Measurements from ENCODE around the gene NPS.
A peak's percentile ranks its signal among the peaks of the same experiment; 100 is the strongest.

The NPS gene

DNA sequence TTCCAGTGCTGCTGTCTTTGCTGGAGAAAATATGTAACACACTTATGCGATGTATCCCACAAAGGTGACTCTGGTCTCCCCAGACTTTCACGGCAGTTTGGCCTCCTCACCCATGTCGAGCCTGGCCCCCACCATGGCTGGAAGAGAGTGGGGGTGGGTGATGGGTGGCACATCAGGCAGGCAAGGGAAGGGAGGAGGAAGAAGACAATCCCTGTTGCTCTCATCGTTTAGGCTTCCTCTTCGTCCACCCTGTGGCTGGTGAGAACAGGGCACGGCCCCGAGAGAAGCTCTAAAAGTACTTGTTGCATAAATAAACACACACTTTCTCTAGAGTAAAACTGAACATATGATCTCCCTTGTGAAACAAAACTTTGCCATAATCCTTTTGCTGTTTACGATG is 11.2 kb upstream of the NPS start:
- TF ChIP-seq, protein P1, sequence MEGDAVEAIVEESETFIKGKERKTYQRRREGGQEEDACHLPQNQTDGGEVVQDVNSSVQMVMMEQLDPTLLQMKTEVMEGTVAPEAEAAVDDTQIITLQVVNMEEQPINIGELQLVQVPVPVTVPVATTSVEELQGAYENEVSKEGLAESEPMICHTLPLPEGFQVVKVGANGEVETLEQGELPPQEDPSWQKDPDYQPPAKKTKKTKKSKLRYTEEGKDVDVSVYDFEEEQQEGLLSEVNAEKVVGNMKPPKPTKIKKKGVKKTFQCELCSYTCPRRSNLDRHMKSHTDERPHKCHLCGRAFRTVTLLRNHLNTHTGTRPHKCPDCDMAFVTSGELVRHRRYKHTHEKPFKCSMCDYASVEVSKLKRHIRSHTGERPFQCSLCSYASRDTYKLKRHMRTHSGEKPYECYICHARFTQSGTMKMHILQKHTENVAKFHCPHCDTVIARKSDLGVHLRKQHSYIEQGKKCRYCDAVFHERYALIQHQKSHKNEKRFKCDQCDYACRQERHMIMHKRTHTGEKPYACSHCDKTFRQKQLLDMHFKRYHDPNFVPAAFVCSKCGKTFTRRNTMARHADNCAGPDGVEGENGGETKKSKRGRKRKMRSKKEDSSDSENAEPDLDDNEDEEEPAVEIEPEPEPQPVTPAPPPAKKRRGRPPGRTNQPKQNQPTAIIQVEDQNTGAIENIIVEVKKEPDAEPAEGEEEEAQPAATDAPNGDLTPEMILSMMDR (IDR thresholded peaks at IDR 0.05), result no peak
- H3K27me3 Mint-ChIP-seq (ENCODE audit: low read depth, poor library complexity), result peaks cover 4% of the 10 kb centered on the region
- peaks cover 6% of the 10 kb centered on the region for H3K4me1 Mint-ChIP-seq
- peaks cover 7% of the 10 kb centered on the region for H3K9me3 Mint-ChIP-seq
- no peak overlapping the region for H3K27ac Mint-ChIP-seq
- no peak overlapping the region for H3K4me3 Mint-ChIP-seq
- H3K36me3 Mint-ChIP-seq (ENCODE audit: low read depth), result no peaks in the 10 kb centered on the region
- no peak for DNase-seq

DNA sequence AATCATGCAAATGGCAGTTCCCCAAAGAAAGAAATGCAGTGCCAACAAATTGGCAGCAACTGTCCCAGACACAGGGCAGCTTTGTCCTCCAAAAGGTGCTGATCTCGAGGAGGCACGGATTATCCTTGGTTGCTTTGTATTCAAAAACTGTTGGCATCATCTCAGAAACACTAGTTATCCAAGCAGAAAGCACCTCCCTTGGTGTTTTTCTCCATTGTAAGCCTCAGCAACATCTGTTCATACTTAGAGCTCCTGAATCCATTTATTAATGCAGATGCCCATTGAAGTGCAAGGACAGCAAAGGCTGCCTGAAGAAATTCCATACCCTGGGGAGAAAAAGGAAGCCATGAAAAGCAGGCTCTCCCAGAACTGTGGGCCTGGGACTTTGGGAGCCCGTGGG is 1.1 kb upstream of the NPS start:
- Mint-ChIP-seq H3K27me3 (ENCODE audit: low read depth, poor library complexity) (peaks cover 25% of the 10 kb centered on the region), H3K36me3 (ENCODE audit: low read depth) (no peaks in the 10 kb centered on the region), H3K27ac (no peak overlapping the region), H3K4me1 (peaks cover 5% of the 10 kb centered on the region), H3K9me3 (peaks cover 35% of the 10 kb centered on the region), H3K4me3 (no peak overlapping the region)
- TF ChIP-seq, protein P1 (IDR thresholded peaks at IDR 0.05), result no peak
- DNase-seq, result no peak

DNA sequence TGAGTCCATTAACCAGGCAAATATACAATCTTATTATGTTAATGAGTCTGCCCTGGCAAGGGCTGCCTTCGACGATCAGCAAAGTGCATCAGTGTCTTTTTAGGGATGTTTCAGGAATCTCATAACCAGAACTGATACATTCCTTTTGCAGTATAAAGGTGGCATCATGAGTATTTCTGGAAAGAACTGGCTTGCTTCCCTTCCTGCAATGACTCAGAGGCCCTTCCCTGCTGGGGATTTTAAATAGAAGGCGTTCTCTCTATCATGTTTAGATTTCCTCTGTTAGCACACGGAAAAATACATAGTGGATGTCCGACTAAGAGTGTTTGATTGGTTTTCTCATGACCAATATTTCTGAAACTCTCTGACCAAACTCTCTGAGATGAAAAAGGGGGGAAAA is 1.8 kb downstream of the NPS start:
- Mint-ChIP-seq H3K9me3 (peaks cover 14% of the 10 kb centered on the region), H3K4me1 (peaks cover 5% of the 10 kb centered on the region), H3K4me3 (no peak overlapping the region), H3K27ac (no peak overlapping the region), H3K36me3 (ENCODE audit: low read depth) (no peaks in the 10 kb centered on the region), H3K27me3 (ENCODE audit: low read depth, poor library complexity) (peaks cover 28% of the 10 kb centered on the region)
- DNase-seq, result no peak
- TF ChIP-seq, protein P1 (IDR thresholded peaks at IDR 0.05), result no peak

DNA sequence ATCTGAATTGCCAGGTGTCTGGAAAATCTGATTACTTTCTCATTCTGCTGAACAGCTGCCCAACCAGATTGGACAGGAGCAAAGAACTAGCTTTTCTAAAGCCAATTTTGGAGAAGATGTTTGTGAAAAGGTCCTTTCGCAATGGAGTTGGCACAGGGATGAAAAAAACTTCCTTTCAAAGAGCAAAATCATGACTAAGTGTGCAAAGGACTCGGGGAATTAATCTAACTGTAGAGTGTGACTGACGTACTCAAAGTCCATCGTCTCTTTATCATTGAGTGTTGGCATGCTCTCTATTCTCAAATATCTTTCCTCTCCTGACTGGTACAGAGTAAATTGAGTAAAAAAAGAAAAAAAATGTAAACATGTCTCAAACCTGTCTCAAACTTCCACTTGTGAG is 3.3 kb downstream of the NPS start:
- no peak for DNase-seq
- peaks cover 29% of the 10 kb centered on the region for H3K27me3 Mint-ChIP-seq (ENCODE audit: low read depth, poor library complexity)
- TF ChIP-seq, protein P1 (IDR thresholded peaks at IDR 0.05), result no peak
- H3K36me3 Mint-ChIP-seq (ENCODE audit: low read depth), result no peaks in the 10 kb centered on the region
- no peaks in the 10 kb centered on the region for H3K9me3 Mint-ChIP-seq
- no peak overlapping the region for H3K4me3 Mint-ChIP-seq
- peaks cover 5% of the 10 kb centered on the region for H3K4me1 Mint-ChIP-seq
- H3K27ac Mint-ChIP-seq, result no peak overlapping the region

DNA sequence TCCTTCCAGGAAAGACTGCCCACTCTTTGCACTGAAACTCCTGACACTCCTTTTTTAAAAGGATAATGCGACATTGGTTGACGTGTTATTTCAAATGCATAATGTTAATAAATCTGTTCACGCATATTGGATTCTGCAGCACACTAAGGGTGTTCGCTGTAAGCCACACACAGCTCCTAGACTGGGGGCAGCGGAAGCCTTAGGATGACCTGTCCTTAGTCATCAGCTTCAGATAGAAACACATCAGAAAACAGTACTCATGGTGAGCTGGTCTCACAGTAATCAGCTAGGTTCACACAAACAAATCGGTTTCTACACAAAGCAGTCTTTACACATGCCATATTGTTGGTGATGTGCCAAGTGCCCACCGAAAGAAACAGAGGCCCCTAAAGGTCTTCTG is 4.3 kb downstream of the NPS start:
- TF ChIP-seq, protein P1 (IDR thresholded peaks at IDR 0.05), result no peak
- H3K27ac Mint-ChIP-seq, result no peak overlapping the region
- no peaks in the 10 kb centered on the region for H3K36me3 Mint-ChIP-seq (ENCODE audit: low read depth)
- H3K27me3 Mint-ChIP-seq (ENCODE audit: low read depth, poor library complexity), result peaks cover 29% of the 10 kb centered on the region
- H3K9me3 Mint-ChIP-seq, result no peaks in the 10 kb centered on the region
- H3K4me3 Mint-ChIP-seq, result no peak overlapping the region
- no peak for DNase-seq
- peaks cover 5% of the 10 kb centered on the region for H3K4me1 Mint-ChIP-seq

DNA sequence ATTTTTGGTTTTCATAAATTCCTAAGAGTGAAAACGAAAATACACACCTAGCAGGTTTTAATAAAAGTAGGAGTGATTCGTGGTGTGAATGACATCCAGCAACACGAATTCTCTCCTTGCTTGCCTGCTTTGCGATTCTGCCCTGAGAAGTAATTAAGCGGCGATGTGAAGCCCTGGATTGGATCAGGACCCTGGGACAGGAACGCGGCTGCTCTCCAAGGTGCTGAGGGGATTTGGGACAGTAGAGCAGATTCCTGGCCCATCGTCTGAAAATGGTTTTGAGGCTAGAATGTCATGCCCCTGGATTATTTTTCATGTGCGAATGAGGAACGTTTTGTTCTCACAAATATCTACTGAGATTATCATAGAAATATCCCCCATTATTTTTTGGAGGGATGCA is 7.8 kb downstream of the NPS start:
- H3K9me3 Mint-ChIP-seq, result no peaks in the 10 kb centered on the region
- DNase-seq, result peak; percentile 90
- no peak overlapping the region for H3K4me3 Mint-ChIP-seq
- H3K4me1 Mint-ChIP-seq, result no peaks in the 10 kb centered on the region
- H3K27me3 Mint-ChIP-seq (ENCODE audit: low read depth, poor library complexity), result peaks cover 27% of the 10 kb centered on the region
- no peak overlapping the region for H3K27ac Mint-ChIP-seq
- TF ChIP-seq, protein P1 (IDR thresholded peaks at IDR 0.05), result no peak
- no peaks in the 10 kb centered on the region for H3K36me3 Mint-ChIP-seq (ENCODE audit: low read depth)
